NK-92 treated with Interleukin-12 subunit alpha and Interleukin-12 subunit beta, amount 100 ng/mL, for 24 hours (cell line): ENCODE measurements around the gene OGDH.

ENCODE experiments used
- DNase-seq: peaks from one replicate; lab custom pipeline; 2025; lab: John Stamatoyannopoulos, UW

Gene OGDH

GRCh38 chr7:44738876-44739665, 132.6 kb downstream of the OGDH start:
- DNase-seq: no peak

GRCh38 chr7:44740055-44740454, 133.6 kb downstream of the OGDH start:
- DNase-seq: no peak

GRCh38 chr7:44743750-44744149, 137.3 kb downstream of the OGDH start:
- no peak for DNase-seq

GRCh38 chr7:44748045-44748947, 141.9 kb downstream of the OGDH start, which contains the start of gene ZMIZ2:
Gene ZMIZ2 (plus strand): TSS chr7:44748847. CDS start chr7:44756250, 7,403 bp downstream.
- DNase-seq: peak; percentile 86

GRCh38 chr7:44748948-44749731, 142.7 kb downstream of the OGDH start:
- DNase-seq: no peak

GRCh38 chr7:44749992-44750391, 143.6 kb downstream of the OGDH start:
- DNase-seq: no peak

DNA sequence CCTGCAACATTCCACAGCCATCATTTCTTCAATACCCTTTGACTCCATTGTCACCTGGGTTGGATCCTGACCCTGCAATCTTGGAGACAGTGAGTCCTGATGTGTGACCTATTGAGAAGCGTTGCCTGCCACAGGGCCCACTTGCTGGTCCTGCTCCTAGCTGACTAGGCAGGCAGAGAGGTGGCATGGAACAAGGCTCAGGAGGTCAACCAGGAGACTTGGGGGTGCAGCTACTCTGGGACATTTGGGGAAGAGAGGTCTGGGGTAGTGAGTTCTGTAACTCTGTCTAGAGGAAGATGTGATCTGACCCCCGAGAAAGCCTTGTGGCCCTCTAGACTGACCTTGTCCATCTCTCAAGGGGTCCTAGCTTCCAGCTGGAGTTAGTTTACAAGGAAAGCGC, 144.0 kb downstream of the OGDH start:
- DNase-seq: no peak

DNA sequence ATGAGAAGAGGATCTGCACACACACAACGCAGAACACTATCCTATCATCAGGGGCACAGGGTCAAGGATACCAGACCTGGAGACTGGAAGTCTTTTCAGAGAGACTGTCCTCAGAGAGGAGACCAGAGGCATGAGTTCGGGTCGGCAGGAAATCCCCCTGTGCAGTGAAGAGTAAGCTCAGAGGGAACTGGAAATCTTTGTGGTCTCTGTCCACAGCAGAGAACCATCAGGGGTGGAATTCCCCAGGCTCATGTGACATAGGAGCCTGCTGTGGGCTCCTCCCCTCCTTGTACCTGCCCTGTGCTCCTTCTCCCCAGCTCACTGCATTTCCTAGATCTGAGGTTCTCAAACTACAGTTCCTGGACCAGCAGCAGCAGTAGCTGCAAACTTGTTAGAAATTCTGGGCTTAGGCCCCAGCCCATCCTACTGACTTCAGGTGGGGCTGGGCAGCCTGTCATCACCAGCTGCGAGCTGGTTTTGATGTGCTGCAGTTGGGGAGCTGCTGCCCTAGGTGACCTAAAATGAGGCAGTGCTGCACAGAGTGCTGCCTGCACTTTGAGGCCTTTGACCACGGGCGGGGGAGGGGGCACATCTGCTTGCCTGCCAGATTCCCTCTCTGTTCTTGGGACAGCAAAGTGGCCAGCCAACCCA, 144.6 kb downstream of the OGDH start:
- DNase-seq: peak; percentile 53

DNA sequence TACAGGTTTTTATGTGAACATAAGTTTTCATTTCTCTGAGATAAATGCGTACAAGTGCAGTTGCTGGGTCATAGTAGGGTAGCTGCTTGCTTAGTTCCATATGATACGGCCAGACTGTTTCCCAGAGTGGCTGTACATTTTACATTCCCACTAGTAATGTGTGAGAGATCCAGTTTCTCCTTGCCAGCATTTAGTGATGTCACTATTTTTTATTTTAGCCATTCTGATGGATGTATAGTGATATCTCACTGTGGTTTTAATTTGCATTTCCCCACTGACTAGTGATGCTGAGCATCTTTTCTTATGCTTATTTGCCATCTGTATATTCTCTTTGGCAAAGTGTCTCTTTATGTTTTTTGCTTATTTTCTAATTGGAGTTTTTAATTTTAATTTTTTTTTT, 146.4 kb downstream of the OGDH start:
- no peak for DNase-seq

- no peak for DNase-seq
These were observed 148.6 kb downstream of the OGDH start for GRCh38 chr7:44754802-44755697.

DNA sequence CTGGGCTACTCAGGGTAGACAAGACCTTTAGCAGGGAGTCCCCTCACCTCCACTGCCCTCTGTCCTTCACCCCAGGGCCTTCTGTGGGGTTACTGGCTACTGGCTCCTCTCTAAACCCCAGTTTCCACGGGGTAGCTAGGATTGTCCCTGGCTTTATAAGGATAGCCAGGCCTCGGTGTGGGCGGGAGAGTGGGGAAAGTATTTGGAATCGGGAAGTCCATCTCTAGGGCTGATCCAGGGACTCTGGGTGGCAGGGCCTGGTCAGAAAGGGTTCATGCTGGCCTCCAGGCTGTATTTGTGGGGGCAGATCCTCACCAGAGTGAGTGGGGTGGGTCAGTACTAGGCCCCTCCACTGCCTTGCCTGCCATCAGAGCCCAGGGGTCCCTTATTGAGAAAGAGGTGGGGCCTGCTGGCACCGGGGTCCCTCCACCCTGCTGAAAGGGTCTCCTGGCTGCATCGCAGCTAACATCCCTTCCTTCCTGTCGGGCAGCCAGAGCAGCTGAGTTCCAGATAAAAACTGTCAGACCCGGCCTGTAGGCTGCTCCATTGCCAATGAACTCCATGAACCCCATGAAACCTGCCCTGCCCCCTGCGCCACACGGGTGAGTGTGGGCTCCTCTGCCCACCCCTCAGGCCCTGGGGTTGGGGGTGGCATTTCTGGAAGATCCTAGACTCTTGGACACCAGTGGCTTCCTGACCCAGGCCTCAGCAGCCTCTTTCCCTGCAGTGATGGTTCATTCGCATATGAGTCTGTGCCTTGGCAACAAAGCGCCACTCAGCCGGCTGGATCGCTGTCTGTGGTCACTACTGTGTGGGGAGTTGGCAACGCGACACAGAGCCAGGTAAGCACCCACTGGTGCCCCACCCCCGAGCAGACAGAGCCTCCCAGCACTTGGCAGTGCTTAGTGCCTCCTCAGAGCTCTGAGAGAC, 149.5 kb downstream of the OGDH start:
- DNase-seq: no peak

GRCh38 chr7:44756904-44757303, 150.5 kb downstream of the OGDH start:
- DNase-seq: no peak

- no peak for DNase-seq
These were observed 150.9 kb downstream of the OGDH start for GRCh38 chr7:44757311-44757710.

GRCh38 chr7:44757739-44758138, 151.3 kb downstream of the OGDH start:
- no peak for DNase-seq
